Gastroesophageal sphincter (tissue), 3 donors: ENCODE measurements around the gene GLDN.

Source experiments
- CTCF ChIP-seq, 4 experiments: fragments of 200-600 bp in 2 of 4; fragments of 450-650 bp in 2 of 4; sonication (generic) in 1 of 4; IDR thresholded peaks; one replicate each; pipeline ENCODE4 v1.5.1; 2017 to 2019; ENCODE audit warnings: antibody characterized with exemption in 4 of 4, mild to moderate bottlenecking in 2 of 4, moderate library complexity in 2 of 4
- EP300 ChIP-seq: sonication (generic); formaldehyde crosslinking; IDR thresholded peaks from one replicate; pipeline ENCODE4 v1.6.1; 2017; ENCODE audit warnings: antibody characterized with exemption, mild to moderate bottlenecking
- POLR2A ChIP-seq, 2 donors: fragments of 450-650 bp; IDR thresholded peaks; one replicate each; pipeline ENCODE4 v1.6.1; 2017; ENCODE audit warnings: antibody characterized with exemption in 2 of 2, mild to moderate bottlenecking in 2 of 2, moderate library complexity in 1 of 2

- TF ChIP-seq CTCF (IDR thresholded peaks at IDR 0.05) (no peak), EP300 (no peak), POLR2A (IDR thresholded peaks at IDR 0.05) (no peak)
These were observed 28.0 kb downstream of the GLDN start for GRCh38 chr15:51369451-51369761.
